Smooth muscle cell (in vitro differentiated cells): ENCODE data around the gene SP140L. TPM values are rescaled to one million over a fixed set of nuclear protein-coding genes. Genes with fewer than 3 reads are reported as not detected.

ENCODE experiments used
- DNase-seq: peaks from one replicate; lab custom pipeline; 2025; ENCODE audit not compliant: unreplicated experiment; lab: John Stamatoyannopoulos, UW
- H2AFZ ChIP-seq: fragments of 200-600 bp; sonication (generic); 2 replicates; pipeline ENCODE4 v1.6.0; 2016; ENCODE audit warnings: antibody characterized with exemption, low read depth, mild to moderate bottlenecking
- H3F3A ChIP-seq: fragments of 200-600 bp; sonication (generic); 2 replicates; pipeline ENCODE4 v1.6.0; 2017; ENCODE audit warnings: antibody characterized with exemption, low read depth
- H3K27ac ChIP-seq: fragments of 200-600 bp; sonication (generic); 2 replicates; pipeline ENCODE4 v1.5.1; 2016; ENCODE audit warnings: low read depth, mild to moderate bottlenecking
- H3K27me3 ChIP-seq: fragments of 200-600 bp; sonication (generic); 2 replicates; pipeline ENCODE4 v1.6.1; 2016; ENCODE audit warnings: low read depth, mild to moderate bottlenecking
- H3K36me3 ChIP-seq: fragments of 200-600 bp; sonication (generic); 2 replicates; pipeline ENCODE4 v1.5.1; 2016; ENCODE audit warnings: low read depth
- H3K4me1 ChIP-seq: fragments of 200-600 bp; sonication (generic); 2 replicates; pipeline ENCODE4 v1.5.1; 2016; ENCODE audit warnings: low read depth
- H3K4me2 ChIP-seq: fragments of 200-600 bp; sonication (generic); 2 replicates; pipeline ENCODE4 v1.6.0; 2016; ENCODE audit warnings: mild to moderate bottlenecking
- H3K4me3 ChIP-seq: fragments of 200-600 bp; sonication (generic); 2 replicates; pipeline ENCODE4 v1.5.1; 2016; ENCODE audit warnings: mild to moderate bottlenecking
- H3K79me2 ChIP-seq: fragments of 200-600 bp; sonication (generic); 2 replicates; pipeline ENCODE4 v1.6.0; 2016; ENCODE audit warnings: low read depth, mild to moderate bottlenecking
- H3K9ac ChIP-seq: fragments of 200-600 bp; sonication (generic); 2 replicates; pipeline ENCODE4 v1.6.0; 2016; ENCODE audit warnings: low read depth
- H3K9me3 ChIP-seq: fragments of 200-600 bp; sonication (generic); replicated peaks from 2 replicates; pipeline ENCODE4 v1.5.1; 2016; ENCODE audit warnings: low read depth
- H4K20me1 ChIP-seq: fragments of 200-600 bp; sonication (generic); 2 replicates; pipeline ENCODE4 v1.6.0; 2016; ENCODE audit warnings: low read depth
- CTCF ChIP-seq: fragments of 200-600 bp; sonication (generic); IDR thresholded peaks from 2 replicates; pipeline ENCODE4 v1.5.1; 2017; ENCODE audit warnings: borderline replicate concordance, mild to moderate bottlenecking, antibody characterized with exemption; ENCODE audit not compliant: insufficient read depth, poor library complexity, severe bottlenecking
- WGBS: methylation state at CpG from one replicate; pipeline ENCODE4 v1.1.7; 2016; ENCODE audit warnings: low lambda C conversion rate; 5-methylcytosine and 5-hydroxymethylcytosine counted together
- polyA plus RNA-seq: library from polyadenylated mRNA; unstranded; fragments of >200 nt; fragmentation: Nextera tagmentation; extraction: Ambion mirVana; gene quantifications from 2 replicates; pipeline ENCODE4 v1.2.1, GENCODE V29; 2016
- total RNA-seq: library from RNA; depleted of rRNA; stranded (reverse); fragments of >200 nt; gene quantifications from 2 replicates; pipeline ENCODE4 v1.2.3, GENCODE V29; 2014

Gene SP140L
- total and polyA plus RNA-seq, 2 experiments from 2014 or later: 0.90 to 1.6 TPM

DNA sequence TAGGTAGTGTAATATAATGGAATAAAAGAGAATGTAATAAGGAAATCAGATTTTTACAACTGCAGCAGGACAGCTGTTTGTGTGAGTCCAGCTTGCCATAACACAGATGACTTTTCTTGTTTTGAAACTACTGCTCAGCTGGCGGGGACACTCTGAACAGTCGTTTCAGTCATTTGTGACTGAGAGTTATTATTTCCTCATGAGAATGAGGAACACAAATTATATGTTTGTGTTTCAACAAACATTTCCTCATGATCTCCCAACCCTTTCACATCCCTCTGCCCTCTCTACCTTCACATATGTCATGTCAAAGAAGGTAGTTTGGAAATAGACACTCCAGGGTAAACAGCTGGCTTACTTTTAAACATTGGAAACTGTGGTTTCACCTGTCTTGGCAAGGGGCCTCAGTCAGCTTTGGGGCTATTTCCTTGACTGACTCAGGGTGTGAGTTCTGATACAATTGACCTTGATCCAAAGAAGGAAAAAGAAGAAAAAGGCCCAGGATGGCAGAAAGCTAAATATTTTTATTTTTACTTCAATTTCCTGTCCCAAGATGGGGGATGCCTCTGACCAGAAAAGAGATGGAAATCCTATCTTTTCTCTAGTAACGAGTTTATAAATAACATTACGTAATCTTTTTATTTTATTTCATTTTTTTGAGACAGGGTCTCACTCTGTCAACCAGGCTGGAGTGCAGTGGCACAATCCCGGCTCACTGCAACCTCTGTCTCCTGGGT lies 593 bp downstream of the SP140L start:
- peak overlapping the region; percentile 63 for H3K4me2 ChIP-seq
- H3F3A ChIP-seq: no peaks in the 10 kb centered on the region
- peak overlapping the region; percentile 96 for H2AFZ ChIP-seq
- H3K9ac ChIP-seq: peak overlapping the region; percentile 39
- H3K4me3 ChIP-seq: peak overlapping the region; percentile 40
- H3K79me2 ChIP-seq: no peaks in the 10 kb centered on the region
- no peaks in the 10 kb centered on the region for H4K20me1 ChIP-seq
- no peaks in the 10 kb centered on the region for H3K9me3 ChIP-seq
- no peak for DNase-seq
- WGBS: 92% methylated on average over 5 of the region's 5 CpGs
- no peaks in the 10 kb centered on the region for H3K36me3 ChIP-seq
- no peaks in the 10 kb centered on the region for H3K27me3 ChIP-seq
- TF ChIP-seq CTCF: no peak
- no peaks in the 10 kb centered on the region for H3K4me1 ChIP-seq
- H3K27ac ChIP-seq: no peak overlapping the region

DNA sequence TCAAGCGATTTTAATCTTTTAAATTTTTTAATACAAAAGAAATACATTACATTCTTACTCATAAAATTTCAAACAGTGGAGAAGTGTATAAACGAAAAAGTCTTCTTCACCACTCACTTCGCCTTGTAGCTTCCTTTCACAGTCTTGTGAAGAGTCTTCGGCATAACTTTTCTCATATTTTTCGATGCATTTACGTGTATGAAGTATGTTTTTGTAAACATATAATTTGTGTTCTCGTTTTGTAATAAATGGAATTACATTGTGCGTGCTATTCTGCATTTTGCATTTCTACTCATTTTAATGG lies 1.1 kb downstream of the SP140L start:
- peak overlapping the region; percentile 40 for H3K4me3 ChIP-seq
- H3K27me3 ChIP-seq: no peaks in the 10 kb centered on the region
- 94% methylated on average over 8 of the region's 8 CpGs for WGBS
- H3K4me1 ChIP-seq: no peaks in the 10 kb centered on the region
- no peaks in the 10 kb centered on the region for H3K79me2 ChIP-seq
- no peak overlapping the region for H3K4me2 ChIP-seq
- H3K9ac ChIP-seq: no peak overlapping the region
- H3K9me3 ChIP-seq: no peaks in the 10 kb centered on the region
- no peak overlapping the region for H3K27ac ChIP-seq
- no peaks in the 10 kb centered on the region for H3K36me3 ChIP-seq
- DNase-seq: no peak
- no peak for TF ChIP-seq CTCF
- no peaks in the 10 kb centered on the region for H3F3A ChIP-seq
- H2AFZ ChIP-seq: no peak overlapping the region
- H4K20me1 ChIP-seq: no peaks in the 10 kb centered on the region

DNA sequence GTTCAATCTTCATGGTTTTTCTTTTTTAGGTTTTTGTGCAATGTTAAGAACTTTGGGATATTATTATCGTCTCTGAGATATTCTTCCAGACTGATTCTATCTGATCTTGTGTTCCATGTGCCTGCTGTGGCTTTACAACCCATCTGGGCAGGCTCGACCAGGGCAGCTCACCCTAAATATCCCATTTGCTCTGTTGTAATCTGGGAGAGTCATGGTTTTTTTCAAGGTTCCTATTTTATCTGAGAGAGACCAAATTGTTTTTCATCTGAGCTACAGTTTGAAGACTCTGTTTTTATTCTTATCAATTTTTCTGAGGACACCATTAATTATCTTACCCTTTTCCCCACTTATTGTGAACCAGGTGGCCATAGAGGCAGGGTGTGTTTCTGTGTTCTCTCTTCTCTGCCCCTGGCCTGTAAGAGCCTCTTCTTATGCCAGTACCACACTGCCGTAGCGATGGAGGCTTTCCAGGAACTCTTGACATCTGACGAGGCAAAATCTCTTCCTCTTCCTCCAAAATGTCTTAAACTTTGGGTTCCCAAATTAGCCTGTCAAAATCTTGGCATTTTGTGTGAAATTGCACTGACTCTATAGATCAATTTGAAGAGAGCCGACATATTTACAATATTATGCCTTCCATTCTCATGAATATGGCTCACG lies 3.1 kb downstream of the SP140L start:
- Histone ChIP-seq H3K9me3 (no peaks in the 10 kb centered on the region), H3K79me2 (no peaks in the 10 kb centered on the region), H3K27ac (no peak overlapping the region), H3F3A (no peaks in the 10 kb centered on the region), H3K36me3 (no peaks in the 10 kb centered on the region), H3K4me1 (no peaks in the 10 kb centered on the region), H3K4me3 (no peak overlapping the region), H3K4me2 (no peak overlapping the region), H2AFZ (no peak overlapping the region), H3K9ac (no peak overlapping the region), H3K27me3 (no peaks in the 10 kb centered on the region), H4K20me1 (no peaks in the 10 kb centered on the region)
- DNase-seq: no peak
- WGBS: 94% methylated on average over 7 of the region's 7 CpGs
- TF ChIP-seq CTCF: no peak

DNA sequence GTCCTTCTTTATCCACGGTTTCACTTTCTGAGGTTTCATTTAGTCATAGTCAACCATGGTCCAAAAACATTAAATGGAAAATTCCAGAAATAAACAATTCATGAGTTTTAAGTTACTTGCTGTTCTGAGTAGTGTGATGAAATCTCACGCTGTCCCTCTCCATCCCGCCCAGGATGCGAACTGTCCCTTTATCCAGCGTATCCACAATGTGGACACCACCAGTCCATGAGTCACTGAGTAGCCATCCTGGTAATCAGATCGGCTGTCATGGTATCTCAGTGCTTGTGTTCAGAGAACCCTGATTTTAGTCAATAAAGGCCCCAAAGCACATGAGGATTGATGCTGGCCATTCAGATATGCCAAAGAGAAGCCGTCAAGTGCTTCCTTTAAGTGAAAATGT lies 3.7 kb downstream of the SP140L start:
- no peaks in the 10 kb centered on the region for H3K79me2 ChIP-seq

More for the DNA sequence above, 3.7 kb downstream of the SP140L start:
- Histone ChIP-seq H4K20me1 (no peaks in the 10 kb centered on the region), H3K4me3 (no peak overlapping the region), H3K4me2 (no peak overlapping the region), H3K9me3 (no peaks in the 10 kb centered on the region), H3K36me3 (no peaks in the 10 kb centered on the region), H3K4me1 (no peaks in the 10 kb centered on the region), H3K27ac (no peak overlapping the region), H2AFZ (no peak overlapping the region), H3K27me3 (no peaks in the 10 kb centered on the region), H3K9ac (no peak overlapping the region), H3F3A (no peaks in the 10 kb centered on the region)
- DNase-seq: no peak
- WGBS: 87% methylated on average over 7 of the region's 7 CpGs
- no peak for TF ChIP-seq CTCF
